GM12801 (cell line): Measurements from ENCODE around the gene NACA.

Experiments used
- CTCF ChIP-seq: IDR thresholded peaks from one replicate; pipeline ENCODE4 v1.5.1; 2011; ENCODE audit warnings: control low read depth; ENCODE audit not compliant: insufficient read length; ENCODE audit errors: extremely low read depth

NACA gene

GRCh38 chr12:56724972-56725722 is at the start of gene NACA:
NACA (minus strand) TSS chr12:56725299; CDS start chr12:56724521, 778 bp downstream.
- TF ChIP-seq CTCF = no peak

GRCh38 chr12:56773113-56773512 is 48.0 kb upstream of the NACA start:
- TF ChIP-seq CTCF = no peak

GRCh38 chr12:56772625-56773024 is 47.5 kb upstream of the NACA start:
- no peak for TF ChIP-seq CTCF

GRCh38 chr12:56769868-56770267 is 44.8 kb upstream of the NACA start:
- no peak for TF ChIP-seq CTCF

- no peak for TF ChIP-seq CTCF
These were observed 43.3 kb upstream of the NACA start for GRCh38 chr12:56768424-56768823.

- no peak for TF ChIP-seq CTCF
These were observed 41.4 kb upstream of the NACA start for GRCh38 chr12:56766535-56766934.

- no peak for TF ChIP-seq CTCF
These were observed 38.9 kb upstream of the NACA start for GRCh38 chr12:56763753-56764657.
